ENCODE data around the gene ADAMTSL1. TPM values are rescaled to one million over a fixed set of nuclear protein-coding genes. Genes with fewer than 3 reads are reported as not detected.

The ADAMTSL1 gene
- total RNA-seq, 1 experiment from 2014 or later: 1.2 TPM

DNA sequence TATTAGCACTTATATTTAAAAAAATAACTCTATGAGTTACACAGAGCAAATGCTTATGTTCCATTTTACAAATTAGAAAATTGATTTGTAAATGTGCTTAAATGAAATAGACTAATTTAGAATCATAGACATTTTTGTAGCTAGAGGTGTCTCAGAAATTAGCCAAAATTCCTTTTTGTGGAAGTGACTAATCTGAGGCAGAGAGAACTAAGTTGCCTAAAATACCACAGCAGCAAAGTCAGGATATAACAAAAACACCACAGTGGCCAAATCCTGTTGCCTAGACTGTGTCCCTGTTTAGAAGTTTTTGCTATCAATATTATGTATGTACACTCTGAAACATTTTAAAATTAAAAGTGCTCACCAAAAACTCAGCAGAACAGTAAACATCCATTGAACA, 18.7 kb downstream of the ADAMTSL1 start:
- no peak overlapping the region for H3T11ph ChIP-seq (ENCODE audit: low read length)
- H3K14ac ChIP-seq (ENCODE audit: insufficient read depth, low read length): no peak overlapping the region
- H3K23ac ChIP-seq (ENCODE audit: insufficient read length, low read depth, low read length): no peak overlapping the region
- no peak overlapping the region for H3K27ac ChIP-seq (ENCODE audit: insufficient read length, low read depth, low read length)
- H3K4me1 Mint-ChIP-seq: peaks cover 3 to 18% of the 10 kb centered on the region in 2 experiments; a peak in 2 of 4 replicates
- H3K4ac ChIP-seq (ENCODE audit: low read depth, low read length): no peak overlapping the region
- no peaks in the 10 kb centered on the region for H3K9me3 ChIP-seq (ENCODE audit: control insufficient read depth, low read depth, low read length)
- H2BK15ac ChIP-seq (ENCODE audit: low read depth, low read length): no peak overlapping the region
- H3K36me3 Mint-ChIP-seq (ENCODE audit: insufficient read depth in 1 of 3, low read depth in 3 of 3): no peaks in the 10 kb centered on the region
- H2BK12ac ChIP-seq (ENCODE audit: insufficient read length, low read depth, low read length): no peak overlapping the region
- no peaks in the 10 kb centered on the region for H3K27me3 ChIP-seq (ENCODE audit: insufficient read depth, low read length)
- no peaks in the 10 kb centered on the region for H3K23me2 ChIP-seq (ENCODE audit: insufficient read length, low read depth, low read length, poor library complexity, severe bottlenecking)
- H2BK120ac ChIP-seq (ENCODE audit: low read depth, low read length, poor library complexity, severe bottlenecking): no peak overlapping the region
- no peak overlapping the region for H2BK5ac ChIP-seq (ENCODE audit: insufficient read length, low read length)
- H3K18ac ChIP-seq (ENCODE audit: insufficient read length, low read depth, low read length): no peak overlapping the region
- H3K4me2 ChIP-seq (ENCODE audit: insufficient read depth, insufficient read length, low read length): no peak overlapping the region
- peaks cover 2% of the 10 kb centered on the region; the same call in 1 of the 2 replicates for H3K4me1 ChIP-seq (ENCODE audit: insufficient read depth, low read length)
- no peak overlapping the region for H2BK20ac ChIP-seq (ENCODE audit: low read depth, low read length, poor library complexity, severe bottlenecking)
- no peak overlapping the region for H2AK5ac ChIP-seq (ENCODE audit: insufficient read length, low read length)
- no peaks in the 10 kb centered on the region for H3K79me1 ChIP-seq (ENCODE audit: insufficient read depth, low read depth, low read length, poor library complexity, severe bottlenecking)
- H4K20me1 ChIP-seq (ENCODE audit: control insufficient read depth, insufficient read depth, insufficient read length): no peaks in the 10 kb centered on the region
- H3K9ac ChIP-seq (ENCODE audit: extremely low read depth, insufficient read length, low read length): no peak overlapping the region
- DNase-seq: no peak
- H4K91ac ChIP-seq (ENCODE audit: insufficient read length, low read depth, low read length): no peak overlapping the region
- H3K27me3 Mint-ChIP-seq (ENCODE audit: low read depth): no peaks in the 10 kb centered on the region
- no peak overlapping the region for H2AFZ ChIP-seq (ENCODE audit: low read length)
- H3K56ac ChIP-seq (ENCODE audit: insufficient read length, low read depth, low read length): no peak overlapping the region
- H4K5ac ChIP-seq (ENCODE audit: insufficient read length, low read depth, low read length): no peak overlapping the region
- no peak overlapping the region for H4K8ac ChIP-seq (replicated peaks; ENCODE audit: insufficient read length, low read depth, low read length)
- TF ChIP-seq, protein P1, sequence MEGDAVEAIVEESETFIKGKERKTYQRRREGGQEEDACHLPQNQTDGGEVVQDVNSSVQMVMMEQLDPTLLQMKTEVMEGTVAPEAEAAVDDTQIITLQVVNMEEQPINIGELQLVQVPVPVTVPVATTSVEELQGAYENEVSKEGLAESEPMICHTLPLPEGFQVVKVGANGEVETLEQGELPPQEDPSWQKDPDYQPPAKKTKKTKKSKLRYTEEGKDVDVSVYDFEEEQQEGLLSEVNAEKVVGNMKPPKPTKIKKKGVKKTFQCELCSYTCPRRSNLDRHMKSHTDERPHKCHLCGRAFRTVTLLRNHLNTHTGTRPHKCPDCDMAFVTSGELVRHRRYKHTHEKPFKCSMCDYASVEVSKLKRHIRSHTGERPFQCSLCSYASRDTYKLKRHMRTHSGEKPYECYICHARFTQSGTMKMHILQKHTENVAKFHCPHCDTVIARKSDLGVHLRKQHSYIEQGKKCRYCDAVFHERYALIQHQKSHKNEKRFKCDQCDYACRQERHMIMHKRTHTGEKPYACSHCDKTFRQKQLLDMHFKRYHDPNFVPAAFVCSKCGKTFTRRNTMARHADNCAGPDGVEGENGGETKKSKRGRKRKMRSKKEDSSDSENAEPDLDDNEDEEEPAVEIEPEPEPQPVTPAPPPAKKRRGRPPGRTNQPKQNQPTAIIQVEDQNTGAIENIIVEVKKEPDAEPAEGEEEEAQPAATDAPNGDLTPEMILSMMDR (conservative IDR thresholded peaks at IDR 0.05): no peak
- H3K4me3 Mint-ChIP-seq: no peak overlapping the region
- H3K9me3 Mint-ChIP-seq: no peaks in the 10 kb centered on the region
- H3K27ac Mint-ChIP-seq: no peak overlapping the region
- no peaks in the 10 kb centered on the region for H3K79me2 ChIP-seq (ENCODE audit: insufficient read depth, low read length)

All from H9 (cell line).